Esophagus squamous epithelium (tissue), 5 donors: ENCODE results near the gene UVRAG. TPM values are rescaled to one million over a fixed set of nuclear protein-coding genes. Genes with fewer than 3 reads are reported as not detected.

Source experiments
- DNase-seq: peaks from one replicate; lab custom pipeline; 2025; lab: John Stamatoyannopoulos, UW
- H3K27ac ChIP-seq, 4 donors: fragments of 200-600 bp; sonication (generic); one replicate each; pipeline ENCODE4 v1.5.1; 2016 to 2019; ENCODE audit warnings: mild to moderate bottlenecking in 1 of 4
- H3K27me3 ChIP-seq, 4 donors: fragments of 200-600 bp; sonication (generic); 1 replicate in 3 of 4; 2 replicates in 1 of 4; pipeline versions ENCODE4 v1.5.1 to v1.6.0; 2017 to 2021; ENCODE audit warnings: antibody characterized with exemption in 1 of 4
- H3K36me3 ChIP-seq, 3 donors: fragments of 200-600 bp; sonication (generic); one replicate each; pipeline ENCODE4 v1.5.1; 2016 to 2019
- H3K4me1 ChIP-seq, 3 donors: fragments of 200-600 bp; sonication (generic); one replicate each; pipeline ENCODE4 v1.5.1; 2017 to 2019
- H3K4me3 ChIP-seq, 4 donors: fragments of 200-600 bp; sonication (generic); 1 replicate in 3 of 4; 2 replicates in 1 of 4; pipeline ENCODE4 v1.5.1; 2016 to 2019; ENCODE audit warnings: mild to moderate bottlenecking in 2 of 4, moderate library complexity in 1 of 4
- H3K9me3 ChIP-seq, 3 donors: fragments of 200-600 bp; sonication (generic); one replicate each; pipeline ENCODE4 v1.5.1; 2016 to 2019
- POLR2A ChIP-seq, 4 donors: fragments of 450-650 bp; IDR thresholded peaks; one replicate each; pipeline ENCODE4 v1.6.1; 2017; ENCODE audit warnings: antibody characterized with exemption in 4 of 4, mild to moderate bottlenecking in 4 of 4, moderate library complexity in 3 of 4
- WGBS, 2 donors: methylation state at CpG; one replicate each; pipeline ENCODE4 v1.1.5; 2018; 5-methylcytosine and 5-hydroxymethylcytosine counted together
- intact Hi-C: fragments of 100-400 bp; cut with DNase I; formaldehyde crosslinking; loops from one replicate; pipeline ENCODE4 v1.15.0; 2022
- total RNA-seq, 4 donors: library from RNA; depleted of rRNA; stranded (reverse); fragments of >200 nt; gene quantifications; one replicate each; pipeline ENCODE4 v1.1.0, GENCODE V29; 2016
- TF ChIP-seq, protein P1 (sequence below), 6 experiments: fragments of 450-650 bp in 4 of 6; fragments of 200-600 bp in 2 of 6; sonication (generic) in 2 of 6; IDR thresholded peaks; one replicate each; pipeline ENCODE4 v1.5.1; 2016 to 2019; ENCODE audit warnings: antibody characterized with exemption in 6 of 6, mild to moderate bottlenecking in 4 of 6, moderate library complexity in 4 of 6
- donor health status: DM: yes; HTN: yes; CAD: no.

Gene UVRAG
- total RNA-seq, 4 donors from 2014 or later: 3.5 to 15.4 (median 8.5) TPM

DNA sequence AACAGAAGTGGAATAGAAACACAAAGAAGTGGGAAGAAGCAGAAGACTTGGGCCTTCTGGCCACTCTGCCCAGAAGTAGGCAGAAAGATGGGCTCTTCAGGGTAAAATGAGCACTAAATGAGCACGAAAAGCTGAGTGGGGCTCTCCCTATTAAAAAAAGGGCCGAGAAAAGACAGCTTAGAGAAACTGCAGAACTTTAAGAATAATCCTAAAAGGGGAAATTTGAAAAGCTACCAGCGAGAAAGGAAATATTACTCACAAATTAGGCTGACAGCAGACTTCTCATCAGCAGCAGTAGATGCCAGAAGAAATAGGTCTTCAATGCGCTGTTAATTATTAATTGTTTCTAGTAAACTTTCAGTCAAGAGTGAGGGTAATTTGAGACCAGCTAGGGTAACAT is 78.2 kb downstream of the UVRAG start:
- no peak for TF ChIP-seq POLR2A (IDR thresholded peaks at IDR 0.05)
- TF ChIP-seq, protein P1, sequence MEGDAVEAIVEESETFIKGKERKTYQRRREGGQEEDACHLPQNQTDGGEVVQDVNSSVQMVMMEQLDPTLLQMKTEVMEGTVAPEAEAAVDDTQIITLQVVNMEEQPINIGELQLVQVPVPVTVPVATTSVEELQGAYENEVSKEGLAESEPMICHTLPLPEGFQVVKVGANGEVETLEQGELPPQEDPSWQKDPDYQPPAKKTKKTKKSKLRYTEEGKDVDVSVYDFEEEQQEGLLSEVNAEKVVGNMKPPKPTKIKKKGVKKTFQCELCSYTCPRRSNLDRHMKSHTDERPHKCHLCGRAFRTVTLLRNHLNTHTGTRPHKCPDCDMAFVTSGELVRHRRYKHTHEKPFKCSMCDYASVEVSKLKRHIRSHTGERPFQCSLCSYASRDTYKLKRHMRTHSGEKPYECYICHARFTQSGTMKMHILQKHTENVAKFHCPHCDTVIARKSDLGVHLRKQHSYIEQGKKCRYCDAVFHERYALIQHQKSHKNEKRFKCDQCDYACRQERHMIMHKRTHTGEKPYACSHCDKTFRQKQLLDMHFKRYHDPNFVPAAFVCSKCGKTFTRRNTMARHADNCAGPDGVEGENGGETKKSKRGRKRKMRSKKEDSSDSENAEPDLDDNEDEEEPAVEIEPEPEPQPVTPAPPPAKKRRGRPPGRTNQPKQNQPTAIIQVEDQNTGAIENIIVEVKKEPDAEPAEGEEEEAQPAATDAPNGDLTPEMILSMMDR (IDR thresholded peaks at IDR 0.05): no peak
- H3K36me3 ChIP-seq: peaks cover 0 to 29% (median 0%) of the 10 kb centered on the region in 3 donors
- 63 to 81% methylated on average over 4 of the region's 4 CpGs for WGBS, 2 donors
- H3K4me3 ChIP-seq: no peak overlapping the region
- H3K9me3 ChIP-seq: no peaks in the 10 kb centered on the region
- no peak for DNase-seq
- no peak overlapping the region for H3K27ac ChIP-seq
- H3K4me1 ChIP-seq: no peaks in the 10 kb centered on the region
- no peaks in the 10 kb centered on the region for H3K27me3 ChIP-seq
- intact Hi-C loops: no loop called here

DNA sequence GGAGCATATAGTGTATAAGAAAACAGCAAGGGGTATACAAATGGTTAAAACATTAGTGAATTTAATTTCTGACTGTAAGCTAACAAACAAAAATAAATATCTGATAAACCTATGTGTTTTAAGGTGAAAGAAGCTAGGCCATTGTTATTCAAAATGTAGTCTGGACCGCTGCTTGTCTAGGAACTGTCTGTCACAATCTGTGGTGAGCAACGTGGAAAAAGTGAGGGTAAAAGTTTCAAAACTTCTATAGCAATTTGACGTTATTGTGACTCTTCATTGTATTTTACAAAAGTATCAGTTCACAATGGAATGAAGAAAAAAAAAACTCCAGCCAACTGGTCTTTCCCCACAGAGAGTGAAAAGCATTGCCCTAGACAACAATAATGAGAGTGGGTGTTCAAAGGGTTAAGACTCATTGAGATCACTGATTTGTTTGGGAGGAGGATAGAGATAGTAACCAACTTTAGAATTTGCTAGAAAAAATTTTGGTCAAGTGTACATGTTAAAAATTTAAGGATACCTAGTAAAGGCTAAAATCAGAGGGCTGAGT is 79.1 kb downstream of the UVRAG start:
- Histone ChIP-seq H3K36me3 (peaks cover 0 to 28% (median 0%) of the 10 kb centered on the region in 3 donors), H3K27me3 (no peaks in the 10 kb centered on the region), H3K27ac (no peak overlapping the region), H3K9me3 (no peaks in the 10 kb centered on the region), H3K4me3 (no peak overlapping the region), H3K4me1 (peaks cover 0 to under 1% (median 0%) of the 10 kb centered on the region in 3 donors)
- WGBS, 2 donors: 48 to 67% methylated on average over 3 of the region's 3 CpGs
- TF ChIP-seq, protein P1 (IDR thresholded peaks at IDR 0.05): no peak
- no peak for TF ChIP-seq POLR2A (IDR thresholded peaks at IDR 0.05)
- intact Hi-C loops: no loop called here
- DNase-seq: no peak

DNA sequence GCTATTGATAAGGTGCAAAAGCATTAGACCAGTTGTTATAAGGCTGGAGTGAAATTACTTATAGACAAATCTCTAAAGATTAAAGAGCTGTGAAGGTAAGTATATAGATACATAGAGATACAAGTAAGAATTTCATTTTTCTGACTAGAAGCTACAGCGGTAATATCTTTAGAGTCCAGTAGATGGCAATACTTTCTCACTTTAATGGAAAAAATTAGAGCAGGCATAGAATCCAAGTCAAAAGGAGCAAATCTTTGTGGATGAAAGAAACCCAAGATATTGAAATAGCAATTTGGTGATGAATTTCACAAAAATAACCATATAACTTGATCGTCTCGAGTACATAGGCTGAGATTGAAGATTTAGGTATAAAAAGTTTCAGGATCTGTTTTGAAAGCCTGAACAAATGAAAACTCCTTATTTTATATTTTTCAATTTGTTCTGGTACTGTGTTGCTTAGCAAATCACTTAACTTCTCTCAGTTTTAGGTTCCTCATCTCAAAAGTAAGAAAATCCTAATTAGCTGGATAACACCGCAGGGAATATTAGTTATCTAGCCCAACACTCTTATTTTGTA is 81.9 kb downstream of the UVRAG start:
- H3K36me3 ChIP-seq: peaks cover 0 to 14% (median 0%) of the 10 kb centered on the region in 3 donors
- H3K27ac ChIP-seq: no peak overlapping the region
- 29 to 38% methylated on average over 4 of the region's 4 CpGs for WGBS, 2 donors
- intact Hi-C loops: no loop called here
- no peak for TF ChIP-seq POLR2A (IDR thresholded peaks at IDR 0.05)
- TF ChIP-seq, protein P1 (IDR thresholded peaks at IDR 0.05): peak; percentile 26 to 88 (median 72)
- no peaks in the 10 kb centered on the region for H3K27me3 ChIP-seq
- H3K4me3 ChIP-seq: no peak overlapping the region
- H3K4me1 ChIP-seq: peaks cover 0 to 6% (median 6%) of the 10 kb centered on the region in 3 donors
- no peaks in the 10 kb centered on the region for H3K9me3 ChIP-seq
- no peak for DNase-seq

DNA sequence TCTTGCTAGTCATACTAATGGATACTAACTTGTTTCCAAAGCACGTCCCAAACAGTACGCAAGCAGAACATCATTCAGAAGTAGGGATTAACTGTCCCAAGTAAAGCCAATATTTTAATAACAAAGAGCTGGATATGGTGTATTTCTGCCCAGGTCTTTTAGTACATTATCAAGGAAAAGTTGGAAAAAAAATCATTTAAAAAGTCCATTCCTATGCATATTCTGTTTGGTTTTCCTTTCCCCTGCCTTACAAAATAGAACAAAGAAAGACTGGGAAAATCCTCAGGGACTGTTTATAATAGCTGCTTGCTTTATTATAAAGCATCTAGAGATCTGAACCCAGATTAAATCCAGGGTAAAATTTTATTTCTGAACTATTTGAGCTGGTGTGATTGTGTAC is 83.9 kb downstream of the UVRAG start:
- H3K4me3 ChIP-seq: no peak overlapping the region
- intact Hi-C loops: no loop called here
- no peak overlapping the region for H3K27ac ChIP-seq
- DNase-seq: no peak
- peaks cover 0 to 6% (median 6%) of the 10 kb centered on the region in 3 donors for H3K4me1 ChIP-seq
- H3K36me3 ChIP-seq: no peaks in the 10 kb centered on the region
- H3K27me3 ChIP-seq: no peaks in the 10 kb centered on the region
- TF ChIP-seq POLR2A (IDR thresholded peaks at IDR 0.05): no peak
- TF ChIP-seq, protein P1 (IDR thresholded peaks at IDR 0.05): no peak
- no peaks in the 10 kb centered on the region for H3K9me3 ChIP-seq
- WGBS, 2 donors: 87 to 90% methylated on average over 2 of the region's 2 CpGs

DNA sequence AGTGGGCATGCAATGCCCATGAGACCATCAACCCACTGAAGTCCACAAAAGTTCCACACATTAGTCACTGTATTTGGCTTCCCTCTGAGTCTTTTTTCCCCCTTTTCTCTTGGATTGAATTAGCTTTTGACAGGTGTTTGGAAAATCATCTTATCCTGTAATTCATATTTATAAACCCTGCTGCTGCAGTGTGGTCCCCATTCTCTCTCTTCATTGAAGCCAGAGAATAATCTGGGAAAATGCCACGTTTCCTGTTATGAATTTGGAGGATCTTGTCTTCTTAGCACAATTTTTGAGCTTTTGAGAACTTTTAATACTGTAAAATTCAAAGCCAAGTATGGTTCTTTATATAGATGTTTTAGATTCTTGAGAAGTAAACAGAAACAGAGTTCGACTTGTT is 84.8 kb downstream of the UVRAG start:
- no peak overlapping the region for H3K4me3 ChIP-seq
- 51 to 71% methylated on average over 2 of the region's 2 CpGs for WGBS, 2 donors
- no peaks in the 10 kb centered on the region for H3K9me3 ChIP-seq
- no peaks in the 10 kb centered on the region for H3K36me3 ChIP-seq
- H3K4me1 ChIP-seq: peaks cover 0 to 6% (median 6%) of the 10 kb centered on the region in 3 donors
- TF ChIP-seq, protein P1 (IDR thresholded peaks at IDR 0.05): no peak
- no peak for TF ChIP-seq POLR2A (IDR thresholded peaks at IDR 0.05)
- no peak for DNase-seq
- H3K27ac ChIP-seq: no peak overlapping the region
- intact Hi-C loops: loop anchor here (5.0 kb wide), 1 partner anchor 252 kb away; no protein-coding TSS in a partner anchor
- H3K27me3 ChIP-seq: no peaks in the 10 kb centered on the region
